ENCODE measurements around the gene PRPF8.

GRCh38 chr17:1713160-1713877 lies 28.7 kb upstream of the PRPF8 start:
- TF ChIP-seq CTCF (IDR thresholded peaks at IDR 0.05; ENCODE audit: borderline replicate concordance, extremely low read depth, low read length, poor library complexity, severe bottlenecking) (no peak), EZH2 (IDR thresholded peaks at IDR 0.05; ENCODE audit: borderline replicate concordance, low read depth, low read length, severe bottlenecking) (no peak)

Measured in DND-41 (cell line).